ENCODE measurements around the gene SPIB.
"Not testable (repeated sequence)": the region's sequence is repeated elsewhere in the genome, so short reads cannot be mapped to it uniquely, and the experiment has no call there.

The SPIB gene

GRCh38 chr19:50468818-50469217, 50.1 kb downstream of the SPIB start:
- no peak for DNase-seq (ENCODE audit: low read depth, low spot score)

GRCh38 chr19:50473336-50473735, 54.6 kb downstream of the SPIB start:
- not testable (repeated sequence) for DNase-seq (ENCODE audit: low read depth, low spot score)

DNA sequence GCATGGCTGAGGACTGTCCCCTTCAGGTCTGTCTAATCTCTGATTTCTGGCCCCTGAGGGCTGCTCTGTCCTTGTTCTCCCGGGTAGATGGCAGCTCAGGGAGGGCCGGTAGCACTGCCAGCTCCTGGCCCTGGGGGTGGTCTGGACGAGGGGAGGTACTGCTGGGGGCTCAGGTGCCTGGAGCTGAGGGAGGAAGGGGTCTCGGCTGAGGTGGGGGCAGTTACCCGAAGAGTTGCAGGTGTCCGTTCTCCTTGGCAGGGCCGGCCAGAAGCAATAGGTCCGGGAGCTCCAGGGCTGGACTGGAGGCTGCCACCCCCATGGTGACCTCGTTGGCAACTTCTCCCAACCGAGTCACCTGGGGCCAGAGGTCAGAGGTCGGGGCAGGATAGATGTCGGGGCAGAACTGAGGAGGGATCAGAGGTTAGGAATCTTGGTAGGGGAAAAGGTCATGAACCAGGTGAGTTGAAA, 56.4 kb downstream of the SPIB start:
- no peak for DNase-seq (ENCODE audit: low read depth, low spot score)

DNA sequence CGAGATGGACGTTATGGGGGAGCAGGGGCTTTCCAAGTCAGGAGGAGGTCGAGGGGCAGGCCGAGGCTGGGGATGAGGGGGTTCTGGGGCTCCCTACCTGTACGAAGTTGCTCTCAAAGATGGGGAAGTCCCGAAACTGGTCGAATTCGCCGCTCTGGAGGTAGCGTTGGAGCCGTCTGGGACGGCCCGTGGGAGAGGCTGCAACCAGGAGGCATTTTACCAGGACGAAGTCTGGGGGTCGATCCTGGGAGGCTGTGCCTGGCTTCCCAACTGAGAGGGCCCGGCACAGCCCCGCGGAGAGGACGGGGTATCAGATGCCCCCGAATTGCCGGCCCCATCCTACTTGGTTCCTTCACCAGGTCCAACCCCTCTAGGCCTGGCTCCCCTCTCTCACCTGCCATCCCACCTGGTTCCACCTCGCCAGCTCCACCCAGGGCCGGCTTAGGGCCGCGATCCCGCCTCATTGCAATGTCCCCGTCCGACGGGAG, 57.0 kb downstream of the SPIB start:
- DNase-seq (ENCODE audit: low read depth, low spot score): no peak

DNA sequence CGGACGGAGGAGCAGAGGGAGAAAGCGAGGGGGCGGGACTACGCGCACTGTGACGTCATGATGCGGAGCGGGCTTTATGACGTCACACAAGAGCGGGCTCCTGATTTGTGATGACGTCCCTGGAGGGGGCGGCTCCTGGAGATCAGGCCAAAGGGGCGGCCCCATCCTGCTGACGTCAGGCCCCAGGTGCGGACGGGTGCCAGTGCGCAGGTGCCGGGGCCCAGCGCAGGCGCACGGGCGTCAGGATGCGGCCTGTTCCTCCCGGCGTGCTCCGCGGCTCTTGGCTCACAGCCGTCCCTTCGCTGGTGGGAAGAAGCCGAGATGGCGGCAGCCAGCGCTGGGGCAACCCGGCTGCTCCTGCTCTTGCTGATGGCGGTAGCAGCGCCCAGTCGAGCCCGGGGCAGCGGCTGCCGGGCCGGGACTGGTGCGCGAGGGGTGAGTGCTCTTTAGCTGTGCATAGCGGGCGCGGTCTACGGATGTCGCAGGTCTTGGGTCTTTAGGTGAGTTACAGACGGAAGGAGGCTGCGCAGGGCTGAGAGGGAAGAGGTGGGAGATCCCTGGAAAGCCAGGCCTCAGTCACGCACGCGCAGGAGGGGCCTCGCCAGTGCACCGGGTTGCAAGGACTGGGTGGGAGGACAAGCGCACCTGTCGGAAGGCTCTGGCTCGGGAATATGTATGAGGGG, 57.6 kb downstream of the SPIB start, which contains the start of the genes EMC10 and GARIN5A:
Gene EMC10 (plus strand): TSS at position 284 of the 683 bp plus-strand sequence. CDS start 38 bp downstream, at position 322.
Gene GARIN5A (minus strand): TSS at position 625 of the 683 bp plus-strand sequence. CDS start 460 bp downstream, at position 165.
- DNase-seq (ENCODE audit: low read depth, low spot score): peak; percentile 84

GRCh38 chr19:50476907-50477238, 58.1 kb downstream of the SPIB start:
- no peak for DNase-seq (ENCODE audit: low read depth, low spot score)

- no peak for DNase-seq (ENCODE audit: low read depth, low spot score)
Observed at GRCh38 chr19:50477751-50478515, 59.2 kb downstream of the SPIB start.

DNA sequence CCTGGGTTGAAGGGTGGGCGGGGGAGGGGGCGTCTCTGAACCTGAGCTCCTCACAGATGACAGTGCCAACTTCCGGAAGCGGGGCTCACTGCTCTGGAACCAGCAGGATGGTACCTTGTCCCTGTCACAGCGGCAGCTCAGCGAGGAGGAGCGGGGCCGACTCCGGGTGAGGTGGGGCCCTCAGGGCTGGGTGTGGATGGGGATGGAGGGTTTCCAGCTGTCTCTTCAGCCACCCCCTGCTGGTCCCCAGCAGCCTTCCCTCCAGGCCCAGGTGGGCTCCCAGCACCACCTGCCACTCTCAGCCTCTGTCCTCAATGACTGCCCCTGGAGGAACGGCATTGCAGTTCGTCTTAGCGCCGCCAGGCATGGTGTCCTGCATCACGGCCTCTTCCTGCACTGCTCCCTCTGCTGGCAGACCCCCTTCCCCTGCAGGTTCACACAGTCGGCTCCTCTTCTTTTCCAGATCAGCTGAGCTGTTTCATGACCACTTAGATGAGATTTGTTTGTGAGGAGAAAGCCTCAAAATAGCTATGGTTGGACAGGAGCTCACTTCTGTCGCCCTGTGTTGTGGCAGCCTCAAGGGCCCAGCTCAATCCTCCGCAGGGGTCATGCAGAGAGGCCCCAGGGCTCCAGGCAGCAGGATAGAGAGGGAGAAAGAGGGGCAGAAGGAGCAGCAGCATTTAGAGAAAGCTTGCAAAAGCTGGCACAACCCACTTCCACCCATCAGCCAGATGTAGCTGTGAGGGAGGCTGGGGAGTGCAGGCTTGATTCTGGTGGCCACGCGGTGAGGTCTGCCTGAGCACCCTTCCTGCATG, 60.4 kb downstream of the SPIB start:
- DNase-seq (ENCODE audit: low read depth, low spot score): no peak

GRCh38 chr19:50479761-50480251, 61.1 kb downstream of the SPIB start:
- no peak for DNase-seq (ENCODE audit: low read depth, low spot score)

- DNase-seq (ENCODE audit: low read depth, low spot score): no peak
Observed at GRCh38 chr19:50480281-50481111, 61.8 kb downstream of the SPIB start.
